Spinal cord (tissue), 10 donors: ENCODE results near the gene HLTF. TPM values are rescaled to one million over a fixed set of nuclear protein-coding genes. Genes with fewer than 3 reads are reported as not detected.
"Not testable (repeated sequence)": the region's sequence is repeated elsewhere in the genome, so short reads cannot be mapped to it uniquely, and the experiment has no call there.

Source experiments
- DNase-seq, 6 donors: peaks; one replicate each; pipeline versions ENCODE4 v3.0.0 to v3.0.0-alpha.2; 2013 to 2015; ENCODE audit warnings: low spot score in 6 of 6, low read depth in 4 of 6
- H3K27ac ChIP-seq: one replicate; pipeline ENCODE4 v1.5.1; 2013; ENCODE audit warnings: low read depth, low read length, control low read depth
- H3K27me3 ChIP-seq: one replicate; pipeline ENCODE4 v1.6.1; 2013; ENCODE audit warnings: low read length; ENCODE audit not compliant: control insufficient read depth, insufficient read depth
- H3K36me3 ChIP-seq: one replicate; pipeline ENCODE4 v1.6.1; 2013; ENCODE audit warnings: low read length; ENCODE audit not compliant: control insufficient read depth, insufficient read depth
- H3K4me1 ChIP-seq: one replicate; pipeline ENCODE4 v1.6.1; 2013; ENCODE audit warnings: low read length; ENCODE audit not compliant: control insufficient read depth, insufficient read depth
- H3K4me3 ChIP-seq: one replicate; pipeline ENCODE4 v1.5.1; 2013; ENCODE audit warnings: low read depth, low read length, control low read depth
- H3K9me3 ChIP-seq: one replicate; pipeline ENCODE4 v1.6.1; 2013; ENCODE audit warnings: low read length; ENCODE audit not compliant: control insufficient read depth, insufficient read depth
- WGBS: methylation state at CpG from one replicate; pipeline ENCODE4 v1.1.5; 2013; ENCODE audit warnings: missing lambda C conversion rate; ENCODE audit not compliant: insufficient coverage; 5-methylcytosine and 5-hydroxymethylcytosine counted together
- polyA plus RNA-seq, 2 donors: library from polyadenylated mRNA; unstranded; fragments of 120-200 nt; gene quantifications; one replicate each; pipeline ENCODE4 v1.2.1, GENCODE V29; 2013; ENCODE audit not compliant: insufficient read length in 2 of 2
- total RNA-seq, 2 donors: library from RNA; depleted of rRNA in 1 of 2; stranded (reverse); fragments of 120-200 nt in 1 of 2; fragments of >200 nt in 1 of 2; gene quantifications; one replicate each; pipeline versions ENCODE4 v1.2.3 to v1.2.4, GENCODE V29; 2013 to 2014
- donor health status: healthy.

HLTF gene
- total and polyA plus RNA-seq, 4 donors = 35.6 to 87.7 (median 56.1) TPM

GRCh38 chr3:148998715-148999423 lies 87.5 kb downstream of the HLTF start:
- no peaks in the 10 kb centered on the region for H3K9me3 ChIP-seq
- no peaks in the 10 kb centered on the region for H3K36me3 ChIP-seq
- H3K4me3 ChIP-seq = no peak overlapping the region
- H3K4me1 ChIP-seq = no peaks in the 10 kb centered on the region
- peak in 1 of 6 donors; percentile 19 for DNase-seq
- WGBS = 71% methylated on average over 3 of the region's 7 CpGs
- H3K27me3 ChIP-seq = no peaks in the 10 kb centered on the region
- no peak overlapping the region for H3K27ac ChIP-seq

GRCh38 chr3:148998297-148998696 lies 88.0 kb downstream of the HLTF start:
- DNase-seq = no peak
- Histone ChIP-seq H3K4me1 (no peaks in the 10 kb centered on the region), H3K9me3 (no peaks in the 10 kb centered on the region), H3K4me3 (no peak overlapping the region), H3K27ac (no peak overlapping the region), H3K36me3 (no peaks in the 10 kb centered on the region), H3K27me3 (no peaks in the 10 kb centered on the region)
- no CpG with 5 or more reads among the region's 5 CpGs for WGBS

DNA sequence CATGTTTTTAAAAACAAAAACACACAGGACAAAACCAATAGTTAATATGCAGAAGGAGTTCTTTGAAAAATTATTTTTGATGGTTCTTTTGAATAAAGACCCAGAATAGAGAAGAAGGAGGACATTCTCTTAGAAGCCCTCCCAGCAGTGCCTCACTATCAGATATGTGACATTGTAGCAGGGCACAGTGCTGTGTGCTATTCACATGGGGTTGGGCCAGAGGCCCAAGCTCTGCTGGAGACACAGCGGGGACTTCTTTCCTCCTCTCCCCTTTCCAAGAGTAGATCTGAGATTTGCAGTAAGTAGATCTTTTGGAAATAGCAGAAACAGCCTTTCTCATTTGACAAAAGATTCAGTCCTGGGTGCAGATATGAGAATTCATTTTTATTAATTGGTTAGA lies 88.7 kb downstream of the HLTF start:
- H3K9me3 ChIP-seq = no peaks in the 10 kb centered on the region

DNA sequence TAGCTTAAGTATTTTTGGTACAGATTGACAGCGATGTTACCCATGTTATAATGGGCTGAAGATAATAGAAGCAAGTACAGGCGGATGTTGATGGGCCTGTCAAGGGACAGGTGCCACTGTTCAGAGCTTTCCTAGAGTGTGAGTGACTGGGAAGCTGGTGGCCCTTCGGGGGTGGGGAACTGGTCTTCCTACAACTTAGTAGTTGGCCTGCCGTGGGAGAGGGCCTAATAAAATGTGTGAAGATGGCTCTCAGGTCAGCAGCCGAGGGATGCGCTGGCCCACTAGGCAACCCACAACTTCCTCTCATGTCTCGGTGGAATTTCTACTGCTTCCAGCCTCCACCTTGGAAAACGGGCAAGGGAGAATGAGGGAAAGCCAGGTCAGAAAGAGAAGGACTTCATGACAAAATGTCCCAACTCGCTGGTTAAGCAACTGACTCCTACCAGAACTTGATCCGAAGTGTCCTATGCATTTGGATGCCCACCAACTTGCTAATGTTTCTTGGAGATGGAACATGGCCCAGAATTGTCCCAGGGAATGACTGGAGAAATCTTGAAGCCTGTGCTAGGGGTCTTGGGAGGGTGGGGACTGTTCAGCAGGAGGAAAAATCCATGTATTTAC lies 93.6 kb downstream of the HLTF start:
- Histone ChIP-seq H3K27ac (no peak overlapping the region), H3K36me3 (no peaks in the 10 kb centered on the region), H3K9me3 (no peaks in the 10 kb centered on the region), H3K4me3 (peak overlapping the region; percentile 45), H3K4me1 (no peaks in the 10 kb centered on the region), H3K27me3 (no peaks in the 10 kb centered on the region)
- 94% methylated on average over 6 of the region's 10 CpGs for WGBS
- no peak for DNase-seq

More for the DNA sequence above, 88.7 kb downstream of the HLTF start:
- WGBS = no CpG with 5 or more reads among the region's 1 CpG
- Histone ChIP-seq H3K4me3 (no peak overlapping the region), H3K4me1 (no peaks in the 10 kb centered on the region), H3K27ac (no peak overlapping the region), H3K27me3 (no peaks in the 10 kb centered on the region), H3K36me3 (no peaks in the 10 kb centered on the region)
- DNase-seq = no peak

DNA sequence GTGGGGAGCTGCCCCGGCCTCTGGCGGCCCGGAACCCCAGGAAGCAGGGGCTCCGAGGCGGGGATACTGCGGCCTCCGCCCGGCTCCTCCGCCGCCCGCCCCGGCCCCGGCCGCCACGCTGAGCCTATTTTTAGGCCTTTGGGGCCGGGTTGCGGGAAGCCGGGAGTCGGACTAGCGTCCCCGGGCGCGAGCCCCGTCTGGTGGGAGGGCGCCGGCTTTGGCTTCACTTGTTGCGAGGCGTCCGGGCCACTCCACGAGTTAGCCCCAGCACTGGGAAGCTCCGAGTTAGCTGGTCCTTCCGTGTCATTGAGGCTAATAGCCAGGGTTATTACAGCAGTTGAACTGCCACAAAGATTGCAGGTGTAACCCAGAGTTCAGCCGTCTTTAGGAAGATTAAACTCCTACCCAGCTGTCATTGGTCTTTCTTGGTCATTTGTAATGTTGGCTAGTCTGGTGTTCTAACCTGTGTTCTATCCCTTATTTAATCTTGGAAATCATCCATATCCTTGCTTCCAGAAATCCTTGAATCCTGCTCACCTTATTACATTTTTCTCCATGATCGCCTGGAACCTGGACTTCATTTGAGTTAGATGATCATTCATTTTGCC lies 94.2 kb downstream of the HLTF start:
- DNase-seq = peak in 3 of 6 donors; percentile 19 to 57 (median 42)
- Histone ChIP-seq H3K9me3 (no peaks in the 10 kb centered on the region), H3K4me3 (peak overlapping the region; percentile 45), H3K27ac (peak overlapping the region; percentile 20), H3K36me3 (no peaks in the 10 kb centered on the region), H3K27me3 (no peaks in the 10 kb centered on the region), H3K4me1 (no peaks in the 10 kb centered on the region)
- under 1% methylated on average over 32 of the region's 34 CpGs for WGBS

DNA sequence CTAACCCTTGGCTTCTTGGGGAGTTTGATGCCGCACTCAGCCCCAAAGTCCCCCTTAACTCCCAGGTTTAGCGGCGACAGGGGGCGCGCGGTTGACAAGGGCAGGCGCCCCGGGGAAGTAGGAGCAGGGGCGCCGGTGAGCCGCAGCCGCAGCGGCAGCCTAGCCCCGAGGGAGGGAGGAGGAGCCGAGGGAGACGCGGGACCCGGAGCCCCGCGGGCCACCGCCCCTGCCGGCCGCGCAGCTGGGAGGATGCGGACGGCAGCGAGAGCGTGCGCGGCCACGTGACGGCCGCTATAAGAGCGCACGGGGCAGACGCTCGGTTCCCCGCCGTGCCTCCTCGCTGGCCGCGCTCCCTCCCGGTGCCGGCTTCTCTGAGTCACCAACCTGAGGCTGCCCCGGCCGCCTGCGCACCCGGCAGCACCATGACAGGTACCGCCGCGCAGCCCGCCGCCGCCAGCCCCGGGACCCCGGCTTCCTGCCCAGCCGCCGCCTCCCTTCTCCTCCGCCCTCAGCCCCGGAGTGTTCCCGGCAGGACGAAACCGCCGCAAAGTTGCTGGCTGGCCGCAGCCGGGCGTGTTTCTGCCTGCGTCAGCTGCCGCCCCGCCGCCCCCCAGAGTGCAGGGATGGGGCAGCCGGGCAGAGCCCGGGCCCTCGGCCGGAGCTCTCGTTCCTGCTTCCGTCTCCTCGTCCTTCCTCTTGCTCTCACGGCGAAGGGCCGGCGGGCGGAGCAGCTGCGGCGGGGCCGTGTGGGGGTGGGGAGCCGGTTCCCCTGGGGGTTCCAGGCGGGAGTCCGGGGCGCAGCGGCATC lies 94.9 kb downstream of the HLTF start, which contains the start of gene GYG1:
TSS of gene GYG1 (plus strand) at position 322 of the 808 bp plus-strand sequence. CDS start at position 423, 101 bp downstream.
- Histone ChIP-seq H3K36me3 (no peaks in the 10 kb centered on the region), H3K4me3 (peak within 1 kb of the TSS; percentile 45), H3K27me3 (no peaks in the 10 kb centered on the region), H3K27ac (peak within 1 kb of the TSS; percentile 20), H3K4me1 (no peaks in the 10 kb centered on the region), H3K9me3 (no peaks in the 10 kb centered on the region)
- WGBS = under 1% methylated on average over 90 of the region's 91 CpGs
- peak in 5 of 6 donors; percentile 48 to 87 (median 61) for DNase-seq

DNA sequence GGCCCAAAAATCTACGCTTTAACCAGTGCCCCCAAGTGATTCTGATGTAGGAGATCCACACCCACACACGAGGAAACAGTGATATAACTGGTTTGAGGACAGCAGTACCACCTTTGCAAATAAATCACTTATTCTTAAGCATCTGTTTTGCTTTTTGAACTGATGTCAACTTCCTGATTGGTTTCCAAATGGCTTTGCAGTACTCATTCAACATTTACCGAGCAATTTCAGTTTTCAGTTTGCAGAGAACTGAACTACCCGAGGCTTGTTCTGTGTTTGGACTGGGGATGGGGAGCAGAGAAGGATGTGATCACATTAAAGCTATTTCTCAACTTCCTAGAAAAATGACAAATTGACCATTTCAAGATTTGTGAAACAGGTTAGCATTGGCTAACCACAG lies 96.1 kb downstream of the HLTF start:
- WGBS = 71% methylated on average over 1 of the region's 4 CpGs
- H3K36me3 ChIP-seq = no peaks in the 10 kb centered on the region

DNA sequence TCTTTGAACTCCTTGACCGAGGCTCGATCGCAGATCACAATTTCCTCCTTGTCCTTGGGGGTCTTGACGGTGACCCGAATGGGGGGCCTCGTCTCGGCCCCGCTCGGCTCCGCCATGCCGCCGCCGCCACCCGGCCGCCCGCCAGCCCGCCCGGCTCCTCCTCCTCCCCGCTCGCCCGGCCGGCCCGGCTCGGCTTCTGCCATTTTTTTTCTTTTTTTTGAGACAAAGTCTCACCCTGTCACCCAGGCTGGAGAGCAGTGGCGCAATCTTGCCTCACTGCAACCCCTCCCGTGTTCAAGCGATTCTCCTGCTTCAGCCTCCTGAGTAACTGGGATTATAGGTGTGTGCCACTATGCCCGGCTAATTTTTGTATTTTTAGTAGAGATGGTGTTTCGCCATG lies 98.8 kb downstream of the HLTF start:
- H3K9me3 ChIP-seq, H3K27ac ChIP-seq, H3K4me1 ChIP-seq, H3K27me3 ChIP-seq, H3K36me3 ChIP-seq, H3K4me3 ChIP-seq, DNase-seq: not testable (repeated sequence)
- 98% methylated on average over 14 of the region's 29 CpGs for WGBS

More for the DNA sequence above, 96.1 kb downstream of the HLTF start:
- no peak overlapping the region for H3K27ac ChIP-seq
- H3K9me3 ChIP-seq = no peaks in the 10 kb centered on the region
- no peaks in the 10 kb centered on the region for H3K4me1 ChIP-seq
- no peak for DNase-seq
- H3K27me3 ChIP-seq = no peaks in the 10 kb centered on the region
- H3K4me3 ChIP-seq = no peak overlapping the region

DNA sequence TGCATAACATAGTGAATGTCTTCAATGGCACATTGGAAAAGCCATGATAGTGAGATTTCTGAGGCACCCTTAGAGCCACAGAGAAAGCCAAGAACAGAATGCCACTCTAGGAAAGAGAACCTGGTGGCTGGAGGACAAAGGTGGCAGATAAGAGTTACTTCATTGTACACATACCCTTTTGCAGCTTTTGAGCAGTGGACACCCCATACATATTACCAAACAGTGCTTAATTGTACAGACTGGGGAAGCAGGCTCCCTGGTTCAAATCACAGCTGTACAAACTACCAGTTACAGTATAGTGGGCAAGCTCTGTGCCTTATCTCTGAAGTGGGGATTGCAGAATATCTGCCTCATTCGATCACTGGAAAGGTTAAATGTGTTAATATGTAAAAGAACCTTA lies 105.1 kb downstream of the HLTF start:
- Histone ChIP-seq H3K4me1 (no peaks in the 10 kb centered on the region), H3K27me3 (no peaks in the 10 kb centered on the region), H3K4me3 (no peak overlapping the region), H3K27ac (no peak overlapping the region), H3K36me3 (no peaks in the 10 kb centered on the region), H3K9me3 (no peaks in the 10 kb centered on the region)
- WGBS = no CpG with 5 or more reads among the region's 1 CpG
- DNase-seq = no peak
